Measurements from ENCODE around the gene COL2A1.

- TF ChIP-seq CTCF (IDR thresholded peaks at IDR 0.05; ENCODE audit: low read depth, low read length, missing input control) (no peak), HNF4A (conservative IDR thresholded peaks at IDR 0.05) (no peak), SP1 (IDR thresholded peaks at IDR 0.05) (no peak), JUND (IDR thresholded peaks at IDR 0.05) (no peak)
Measured at GRCh38 chr12:48022180-48022521, 17.9 kb upstream of the COL2A1 start.

Data from liver (tissue), 3 donors.